ENCODE measurements around the gene AOAH.

DNA sequence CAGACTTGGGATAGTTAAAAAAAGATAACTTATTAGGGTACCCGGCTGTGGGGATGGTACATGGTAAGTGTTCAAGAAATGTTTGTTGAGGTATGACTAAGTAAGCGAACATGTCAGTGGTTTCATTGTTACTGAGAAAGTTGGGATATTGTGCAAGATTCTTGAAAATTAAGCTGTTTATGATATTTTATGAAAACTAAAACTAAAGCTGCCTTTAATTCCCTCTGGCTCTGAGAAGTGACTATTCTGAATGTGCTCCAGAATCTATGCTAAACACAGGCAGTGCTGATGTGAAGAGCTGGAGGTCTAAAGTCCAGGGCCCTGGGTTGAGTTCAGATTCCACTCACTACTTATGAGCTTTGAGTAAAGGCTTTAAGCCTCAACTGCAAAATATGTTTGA lies 72.9 kb downstream of the AOAH start:
- TF ChIP-seq EZH2phosphoT487 (IDR thresholded peaks at IDR 0.05; ENCODE audit: insufficient read depth, low read depth) (no peak), EZH2 (IDR thresholded peaks at IDR 0.05; ENCODE audit: insufficient read depth, poor library complexity, severe bottlenecking) (no peak)

Measured in GM23248 (cell line).